ENCODE data around the gene LRRC63. TPM values are rescaled to one million over a fixed set of nuclear protein-coding genes. Genes with fewer than 3 reads are reported as not detected.

Gene LRRC63
- total RNA-seq, 1 experiment from 2014 or later: not detected

GRCh38 chr13:46185634-46186033, 26.1 kb upstream of the LRRC63 start:
- no peaks in the 10 kb centered on the region for H3K79me2 ChIP-seq (ENCODE audit: insufficient read depth, low read length)
- no peak for TF ChIP-seq RAD21 (IDR thresholded peaks at IDR 0.05; ENCODE audit: low read depth)
- TF ChIP-seq, protein P1, sequence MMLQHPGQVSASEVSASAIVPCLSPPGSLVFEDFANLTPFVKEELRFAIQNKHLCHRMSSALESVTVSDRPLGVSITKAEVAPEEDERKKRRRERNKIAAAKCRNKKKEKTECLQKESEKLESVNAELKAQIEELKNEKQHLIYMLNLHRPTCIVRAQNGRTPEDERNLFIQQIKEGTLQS (IDR thresholded peaks at IDR 0.05): no peak
- no peak for TF ChIP-seq TCF7L2 (IDR thresholded peaks at IDR 0.05; ENCODE audit: borderline replicate concordance, extremely low read depth, insufficient read depth, insufficient read length)
- TF ChIP-seq SIN3A (IDR thresholded peaks at IDR 0.05; ENCODE audit: low read depth): no peak
- no peak for TF ChIP-seq ELF1 (IDR thresholded peaks at IDR 0.05; ENCODE audit: borderline replicate concordance, low read depth)
- TF ChIP-seq CBX3 (IDR thresholded peaks at IDR 0.05; ENCODE audit: low read depth): no peak
- no peak for TF ChIP-seq POLR2A (IDR thresholded peaks at IDR 0.05; ENCODE audit: borderline replicate concordance, extremely low read depth, insufficient read depth, insufficient read length)
- no peak for TF ChIP-seq CEBPB (IDR thresholded peaks at IDR 0.05; ENCODE audit: low read depth)
- TF ChIP-seq EZH2phosphoT487 (IDR thresholded peaks at IDR 0.05; ENCODE audit: borderline replicate concordance): no peak
- TF ChIP-seq MAX (IDR thresholded peaks at IDR 0.05): no peak
- TF ChIP-seq, protein P2, sequence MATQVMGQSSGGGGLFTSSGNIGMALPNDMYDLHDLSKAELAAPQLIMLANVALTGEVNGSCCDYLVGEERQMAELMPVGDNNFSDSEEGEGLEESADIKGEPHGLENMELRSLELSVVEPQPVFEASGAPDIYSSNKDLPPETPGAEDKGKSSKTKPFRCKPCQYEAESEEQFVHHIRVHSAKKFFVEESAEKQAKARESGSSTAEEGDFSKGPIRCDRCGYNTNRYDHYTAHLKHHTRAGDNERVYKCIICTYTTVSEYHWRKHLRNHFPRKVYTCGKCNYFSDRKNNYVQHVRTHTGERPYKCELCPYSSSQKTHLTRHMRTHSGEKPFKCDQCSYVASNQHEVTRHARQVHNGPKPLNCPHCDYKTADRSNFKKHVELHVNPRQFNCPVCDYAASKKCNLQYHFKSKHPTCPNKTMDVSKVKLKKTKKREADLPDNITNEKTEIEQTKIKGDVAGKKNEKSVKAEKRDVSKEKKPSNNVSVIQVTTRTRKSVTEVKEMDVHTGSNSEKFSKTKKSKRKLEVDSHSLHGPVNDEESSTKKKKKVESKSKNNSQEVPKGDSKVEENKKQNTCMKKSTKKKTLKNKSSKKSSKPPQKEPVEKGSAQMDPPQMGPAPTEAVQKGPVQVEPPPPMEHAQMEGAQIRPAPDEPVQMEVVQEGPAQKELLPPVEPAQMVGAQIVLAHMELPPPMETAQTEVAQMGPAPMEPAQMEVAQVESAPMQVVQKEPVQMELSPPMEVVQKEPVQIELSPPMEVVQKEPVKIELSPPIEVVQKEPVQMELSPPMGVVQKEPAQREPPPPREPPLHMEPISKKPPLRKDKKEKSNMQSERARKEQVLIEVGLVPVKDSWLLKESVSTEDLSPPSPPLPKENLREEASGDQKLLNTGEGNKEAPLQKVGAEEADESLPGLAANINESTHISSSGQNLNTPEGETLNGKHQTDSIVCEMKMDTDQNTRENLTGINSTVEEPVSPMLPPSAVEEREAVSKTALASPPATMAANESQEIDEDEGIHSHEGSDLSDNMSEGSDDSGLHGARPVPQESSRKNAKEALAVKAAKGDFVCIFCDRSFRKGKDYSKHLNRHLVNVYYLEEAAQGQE (IDR thresholded peaks at IDR 0.05; ENCODE audit: low read depth): no peak
- TF ChIP-seq JUND (IDR thresholded peaks at IDR 0.05): no peak
- no peak overlapping the region for H3K4me2 ChIP-seq (ENCODE audit: low read length)
- no peaks in the 10 kb centered on the region for H3K9me2 ChIP-seq (ENCODE audit: insufficient read depth)
- ChIA-PET RAD21 (ENCODE audit: low non-redundant PET in 1 of 2, low total read pairs in 2 of 2, uncharacterized antibody in 2 of 2, unreplicated experiment in 2 of 2) (no interaction called here), POLR2A (no interaction called here), CTCF (no interaction called here)
- no peak overlapping the region for H3K9ac ChIP-seq (ENCODE audit: low read length)
- intact Hi-C loops (cut with micrococcal nuclease): no loop called here
- no peaks in the 10 kb centered on the region for H4K20me1 ChIP-seq (ENCODE audit: insufficient read depth)
- H3K4me1 ChIP-seq (ENCODE audit: control insufficient read depth in 1 of 2, insufficient read depth in 2 of 2, low read length in 2 of 2): no peaks in the 10 kb centered on the region
- H3K36me3 ChIP-seq (ENCODE audit: control insufficient read depth in 1 of 2, insufficient read depth in 2 of 2, low read length in 2 of 2): no peaks in the 10 kb centered on the region
- H3K27ac ChIP-seq (ENCODE audit: low read depth, low read length): no peak overlapping the region
- ATAC-seq (no peak), DNase-seq (ENCODE audit: low read depth, low spot score) (no peak)
- H3K4me3 ChIP-seq (replicated peaks in 1 of 2; ENCODE audit: low read depth in 1 of 2, low read length in 2 of 2): no peak overlapping the region
- no TSS peak for BruUV-seq (replicated peaks)
- H2AFZ ChIP-seq (ENCODE audit: low read depth, low read length, poor library complexity, severe bottlenecking): no peak overlapping the region
- H3K27me3 ChIP-seq (ENCODE audit: insufficient read depth, low read length): no peaks in the 10 kb centered on the region
- H3K9me3 ChIP-seq (ENCODE audit: control insufficient read depth in 1 of 2, insufficient read depth in 1 of 2, low read depth in 1 of 2, low read length in 2 of 2): no peaks in the 10 kb centered on the region

Data from HCT116 (cell line).